Common myeloid progenitor, CD34-positive (primary cell): Measurements from ENCODE around the gene PRKAR1B.
"Not testable (repeated sequence)": the region's sequence is repeated elsewhere in the genome, so short reads cannot be mapped to it uniquely, and the experiment has no call there.

Experiments
- CTCF ChIA-PET: fragments of 350-600 bp; sonication (Branson Sonifier 250); formaldehyde crosslinking; loops from one replicate; lab custom pipeline; 2021; ENCODE audit warnings: antibody characterized with exemption; lab: Charles Lee
- POLR2A ChIA-PET: fragments of 350-600 bp; sonication (Branson Sonifier 250); formaldehyde crosslinking; loops from one replicate; lab custom pipeline; 2021; ENCODE audit warnings: antibody characterized with exemption; lab: Charles Lee
- DNase-seq, 3 donors: peaks; one replicate each; pipeline versions ENCODE4 v3.0.0 to v3.0.0-alpha.2; 2013
- H3K27ac ChIP-seq, 2 experiments: 1 replicate in 1 of 2; 2 replicates in 1 of 2; pipeline ENCODE4 v1.7.0; 2013; ENCODE audit warnings: inconsistent platforms in 2 of 2, low read length in 2 of 2, mild to moderate bottlenecking in 2 of 2, low read depth in 1 of 2, moderate library complexity in 1 of 2; ENCODE audit not compliant: severe bottlenecking in 2 of 2, insufficient read depth in 1 of 2, poor library complexity in 1 of 2
- H3K27me3 ChIP-seq, 5 experiments: replicated peaks in 2 of 5; 1 replicate in 3 of 5; 2 replicates in 2 of 5; pipeline versions ENCODE4 v1.6.1 to v1.7.0; 2013; ENCODE audit warnings: low read length in 4 of 5, mild to moderate bottlenecking in 2 of 5, moderate library complexity in 2 of 5, inconsistent platforms in 1 of 5; ENCODE audit not compliant: insufficient read depth in 5 of 5, control insufficient read depth in 4 of 5
- H3K36me3 ChIP-seq, 4 experiments: 1 replicate in 2 of 4; 2 replicates in 2 of 4; pipeline versions ENCODE4 v1.6.1 to v1.7.0; 2013; ENCODE audit warnings: low read length in 3 of 4, control low read depth in 1 of 4, mild to moderate bottlenecking in 1 of 4; ENCODE audit not compliant: control insufficient read depth in 4 of 4, insufficient read depth in 4 of 4
- H3K4me1 ChIP-seq, 4 experiments: 1 replicate in 3 of 4; 2 replicates in 1 of 4; pipeline versions ENCODE4 v1.6.1 to v1.7.1; 2013; ENCODE audit warnings: low read length in 3 of 4, mild to moderate bottlenecking in 3 of 4, control low read depth in 1 of 4, inconsistent platforms in 1 of 4, moderate library complexity in 1 of 4; ENCODE audit not compliant: control insufficient read depth in 4 of 4, insufficient read depth in 4 of 4; ENCODE audit errors: control extremely low read depth in 1 of 4
- H3K4me3 ChIP-seq, 7 experiments: 1 replicate in 4 of 7; 2 replicates in 3 of 7; pipeline versions ENCODE4 v1.5.1 to v1.7.0; 2013; ENCODE audit warnings: mild to moderate bottlenecking in 7 of 7, low read length in 6 of 7, moderate library complexity in 6 of 7, inconsistent platforms in 2 of 7, low read depth in 2 of 7, control low read depth in 1 of 7; ENCODE audit not compliant: insufficient read depth in 4 of 7, control insufficient read depth in 1 of 7; ENCODE audit errors: extremely low read depth in 1 of 7
- H3K9me3 ChIP-seq, 5 experiments: 1 replicate in 4 of 5; 2 replicates in 1 of 5; pipeline versions ENCODE4 v1.6.1 to v1.7.1; 2013; ENCODE audit warnings: low read length in 4 of 5, mild to moderate bottlenecking in 2 of 5, inconsistent platforms in 1 of 5, low read depth in 1 of 5, moderate library complexity in 1 of 5; ENCODE audit not compliant: control insufficient read depth in 4 of 5, insufficient read depth in 2 of 5; ENCODE audit errors: control extremely low read depth in 1 of 5
- WGBS: methylation state at CpG from one replicate; pipeline ENCODE4 v1.1.5; 2013; ENCODE audit not compliant: insufficient coverage; 5-methylcytosine and 5-hydroxymethylcytosine counted together

The PRKAR1B gene

GRCh38 chr7:753190-753589, 26.1 kb upstream of the PRKAR1B start:
- H3K36me3 ChIP-seq, result peaks cover 6 to 65% (median 43%) of the 10 kb centered on the region in 4 experiments
- POLR2A ChIA-PET, result no interaction called here
- DNase-seq, result no peak
- no peaks in the 10 kb centered on the region for H3K9me3 ChIP-seq
- no peaks in the 10 kb centered on the region for H3K27me3 ChIP-seq
- H3K4me3 ChIP-seq, result no peak overlapping the region
- H3K4me1 ChIP-seq, result no peaks in the 10 kb centered on the region
- CTCF ChIA-PET, result no interaction called here
- H3K27ac ChIP-seq, result no peak overlapping the region
- 98% methylated on average over 16 of the region's 17 CpGs for WGBS

DNA sequence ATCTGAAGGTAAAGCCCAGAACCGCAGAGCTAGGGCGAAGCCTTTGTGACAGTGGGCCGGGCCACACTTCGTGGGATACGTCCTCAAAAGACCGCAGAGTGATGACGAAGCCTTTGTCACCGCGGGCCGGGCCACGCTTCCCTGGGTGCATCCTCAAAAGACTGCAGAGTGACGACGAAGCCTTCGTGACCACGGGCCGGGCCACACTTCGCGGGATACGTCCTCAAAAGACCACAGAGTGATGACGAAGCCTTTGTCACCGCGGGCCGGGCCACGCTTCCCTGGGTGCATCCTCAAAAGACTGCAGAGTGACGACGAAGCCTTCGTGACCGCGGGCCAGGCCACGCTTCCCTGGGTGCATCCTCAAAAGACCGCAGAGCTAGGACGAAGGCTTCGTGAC, 25.2 kb upstream of the PRKAR1B start:
- H3K9me3 ChIP-seq, DNase-seq, CTCF ChIA-PET, POLR2A ChIA-PET, H3K27ac ChIP-seq, H3K4me1 ChIP-seq, H3K27me3 ChIP-seq, H3K4me3 ChIP-seq: not testable (repeated sequence)
- peaks cover 6 to 56% (median 38%) of the 10 kb centered on the region in 4 experiments for H3K36me3 ChIP-seq
- 89% methylated on average over 33 of the region's 33 CpGs for WGBS

DNA sequence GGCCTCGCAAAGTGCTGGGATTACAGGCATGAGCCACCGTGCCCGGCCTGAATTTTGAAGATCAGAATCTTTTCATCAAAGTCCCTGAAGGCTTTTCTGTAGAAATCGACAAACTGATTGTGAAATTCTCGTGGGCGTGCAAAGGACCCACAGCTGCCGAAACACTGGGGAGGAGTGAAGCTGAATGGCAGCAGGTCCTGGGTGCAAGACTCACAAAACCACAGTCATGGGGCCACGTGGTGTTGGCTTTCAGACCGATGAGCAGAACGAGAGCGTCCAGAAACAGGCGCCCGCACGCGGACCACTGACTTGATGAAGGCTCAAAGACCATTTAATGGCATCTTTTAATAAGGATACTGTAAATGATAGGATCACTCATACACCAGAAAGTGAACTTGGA, 24.7 kb upstream of the PRKAR1B start:
- peaks cover 3 to 52% (median 36%) of the 10 kb centered on the region in 4 experiments for H3K36me3 ChIP-seq
- H3K27ac ChIP-seq, result no peak overlapping the region
- no peaks in the 10 kb centered on the region for H3K27me3 ChIP-seq
- DNase-seq, result no peak
- ChIA-PET CTCF (no interaction called here), POLR2A (interaction anchor here (0.7 kb wide), 1 partner anchor 40 kb away, joined by 5 read pairs; no protein-coding TSS in a partner anchor)
- no peaks in the 10 kb centered on the region for H3K4me1 ChIP-seq
- H3K9me3 ChIP-seq, result no peaks in the 10 kb centered on the region
- WGBS, result 96% methylated on average over 15 of the region's 15 CpGs
- H3K4me3 ChIP-seq, result no peak overlapping the region

DNA sequence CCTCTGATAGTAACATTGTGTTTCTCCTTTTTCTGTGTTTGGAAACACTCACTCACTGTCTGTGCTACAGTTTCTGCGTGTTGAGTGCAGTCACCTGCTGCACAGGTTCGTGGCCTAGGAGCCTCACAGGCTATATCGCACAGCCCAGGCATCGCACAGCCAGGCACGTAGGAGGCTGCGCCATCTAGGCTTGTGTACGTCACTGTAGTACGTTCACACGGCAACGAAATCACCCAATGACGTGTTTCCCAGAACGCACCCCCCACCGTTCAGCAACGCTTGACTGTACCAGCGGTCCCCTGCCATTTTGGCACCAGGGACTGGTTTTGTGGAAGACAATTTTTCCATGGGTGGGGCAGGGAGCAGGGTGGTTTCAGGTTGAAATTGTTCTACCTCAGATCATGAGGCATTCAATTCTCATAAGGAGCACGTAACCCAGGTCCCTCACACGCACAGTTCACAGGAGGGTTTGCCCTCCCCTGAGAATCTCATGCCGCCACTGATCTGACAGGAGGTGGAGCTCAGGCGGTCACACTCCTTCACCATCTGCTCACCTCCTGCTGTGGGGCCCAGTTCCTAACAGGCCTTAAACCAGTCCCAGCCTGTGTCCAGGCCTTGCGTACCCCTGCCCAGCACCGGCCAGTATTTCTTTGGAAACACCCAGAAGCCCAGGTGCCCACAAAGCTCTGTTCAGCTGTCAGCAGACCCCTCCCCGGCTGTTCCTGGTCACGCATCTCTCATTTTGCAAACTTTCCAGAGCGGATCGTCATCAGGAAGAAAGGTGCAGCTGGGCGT, 23.2 kb upstream of the PRKAR1B start:
- ChIA-PET POLR2A (no interaction called here), CTCF (interaction anchor here (0.6 kb wide), 1 partner anchor 588 kb away, joined by 3 read pairs; no protein-coding TSS in a partner anchor)
- Histone ChIP-seq H3K27ac (no peak overlapping the region), H3K27me3 (no peaks in the 10 kb centered on the region), H3K4me1 (no peaks in the 10 kb centered on the region), H3K4me3 (no peak overlapping the region), H3K9me3 (no peaks in the 10 kb centered on the region), H3K36me3 (peaks cover 3 to 46% (median 30%) of the 10 kb centered on the region in 4 experiments)
- WGBS, result 99% methylated on average over 24 of the region's 26 CpGs
- DNase-seq, result no peak

GRCh38 chr7:749140-749551, 22.1 kb upstream of the PRKAR1B start:
- Histone ChIP-seq H3K9me3 (no peaks in the 10 kb centered on the region), H3K27me3 (no peaks in the 10 kb centered on the region), H3K4me3 (no peak overlapping the region), H3K27ac (no peak overlapping the region), H3K4me1 (no peaks in the 10 kb centered on the region), H3K36me3 (peaks cover 0 to 41% (median 28%) of the 10 kb centered on the region in 4 experiments)
- POLR2A ChIA-PET, result no interaction called here
- DNase-seq, result no peak
- WGBS, result 95% methylated on average over 13 of the region's 14 CpGs
- CTCF ChIA-PET, result interaction anchor here (1.4 kb wide), 1 partner anchor 12 kb away, joined by 4 read pairs; no protein-coding TSS in a partner anchor

GRCh38 chr7:748446-748845, 21.4 kb upstream of the PRKAR1B start:
- 100% methylated on average over 10 of the region's 15 CpGs for WGBS
- Histone ChIP-seq H3K27ac (no peak overlapping the region), H3K4me3 (no peak overlapping the region), H3K27me3 (no peaks in the 10 kb centered on the region), H3K36me3 (peaks cover 0 to 39% (median 24%) of the 10 kb centered on the region in 4 experiments), H3K4me1 (no peaks in the 10 kb centered on the region), H3K9me3 (no peaks in the 10 kb centered on the region)
- DNase-seq, result no peak
- CTCF ChIA-PET, result interaction anchor here (1.4 kb wide), 1 partner anchor 13 kb away, joined by 4 read pairs; no protein-coding TSS in a partner anchor
- POLR2A ChIA-PET, result no interaction called here

DNA sequence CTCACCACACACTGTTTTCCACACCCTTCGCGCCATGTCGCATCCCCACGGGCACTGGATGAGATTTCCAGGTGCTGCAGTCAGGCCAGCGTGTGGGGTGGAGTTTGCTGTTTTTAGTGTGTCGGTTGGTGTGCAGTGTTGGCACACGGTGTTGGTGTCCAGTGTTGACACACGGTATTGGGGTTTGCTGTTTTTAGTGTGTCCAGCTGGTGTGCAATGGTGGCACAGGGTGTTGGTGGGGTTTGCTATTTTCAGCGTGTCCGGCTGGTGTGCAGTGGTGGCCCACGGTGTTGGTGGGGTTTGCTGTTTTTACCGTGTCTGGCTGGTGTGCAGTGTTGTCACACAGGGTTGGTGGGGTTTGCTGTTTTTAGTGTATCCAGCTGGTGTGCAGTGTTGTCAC, 20.1 kb upstream of the PRKAR1B start:
- POLR2A ChIA-PET, result no interaction called here
- no peak overlapping the region for H3K27ac ChIP-seq
- DNase-seq, result no peak
- no peaks in the 10 kb centered on the region for H3K27me3 ChIP-seq
- H3K36me3 ChIP-seq, result peaks cover 0 to 35% (median 25%) of the 10 kb centered on the region in 4 experiments
- no peaks in the 10 kb centered on the region for H3K9me3 ChIP-seq
- no peaks in the 10 kb centered on the region for H3K4me1 ChIP-seq
- CTCF ChIA-PET, result no interaction called here
- 91% methylated on average over 9 of the region's 12 CpGs for WGBS
- no peak overlapping the region for H3K4me3 ChIP-seq
